ENCODE data around the gene DYNLT2. TPM values are rescaled to one million over a fixed set of nuclear protein-coding genes. Genes with fewer than 3 reads are reported as not detected.

DYNLT2 gene
- total RNA-seq, 3 donors from 2014 or later = 1.5 to 2.4 (median 2.3) TPM

- no peaks in the 10 kb centered on the region for H3K9me3 ChIP-seq
- ATAC-seq = peak; percentile 97
- H3K4me3 ChIP-seq = peak overlapping the region; percentile 9
- TF ChIP-seq, protein P1, sequence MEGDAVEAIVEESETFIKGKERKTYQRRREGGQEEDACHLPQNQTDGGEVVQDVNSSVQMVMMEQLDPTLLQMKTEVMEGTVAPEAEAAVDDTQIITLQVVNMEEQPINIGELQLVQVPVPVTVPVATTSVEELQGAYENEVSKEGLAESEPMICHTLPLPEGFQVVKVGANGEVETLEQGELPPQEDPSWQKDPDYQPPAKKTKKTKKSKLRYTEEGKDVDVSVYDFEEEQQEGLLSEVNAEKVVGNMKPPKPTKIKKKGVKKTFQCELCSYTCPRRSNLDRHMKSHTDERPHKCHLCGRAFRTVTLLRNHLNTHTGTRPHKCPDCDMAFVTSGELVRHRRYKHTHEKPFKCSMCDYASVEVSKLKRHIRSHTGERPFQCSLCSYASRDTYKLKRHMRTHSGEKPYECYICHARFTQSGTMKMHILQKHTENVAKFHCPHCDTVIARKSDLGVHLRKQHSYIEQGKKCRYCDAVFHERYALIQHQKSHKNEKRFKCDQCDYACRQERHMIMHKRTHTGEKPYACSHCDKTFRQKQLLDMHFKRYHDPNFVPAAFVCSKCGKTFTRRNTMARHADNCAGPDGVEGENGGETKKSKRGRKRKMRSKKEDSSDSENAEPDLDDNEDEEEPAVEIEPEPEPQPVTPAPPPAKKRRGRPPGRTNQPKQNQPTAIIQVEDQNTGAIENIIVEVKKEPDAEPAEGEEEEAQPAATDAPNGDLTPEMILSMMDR (IDR thresholded peaks at IDR 0.05) = peak; percentile 96
- no peaks in the 10 kb centered on the region for H3K36me3 ChIP-seq (ENCODE audit: low read depth)
- intact Hi-C loops (cut with DNase I, micrococcal nuclease) = no loop called here
- H3K4me1 ChIP-seq (ENCODE audit: low read depth) = peaks cover 9% of the 10 kb centered on the region
- DNase-seq = peak; percentile 79 to 85 (median 79)
Observed at GRCh38 chr6:169789944-169790927, 38.9 kb upstream of the DYNLT2 start.

- H3K9me3 ChIP-seq = no peaks in the 10 kb centered on the region
- intact Hi-C loops (cut with DNase I, micrococcal nuclease) = no loop called here
- no peaks in the 10 kb centered on the region for H3K36me3 ChIP-seq (ENCODE audit: low read depth)
- DNase-seq (no peak), ATAC-seq (no peak)
- H3K4me3 ChIP-seq = no peak overlapping the region
- peaks cover 9% of the 10 kb centered on the region for H3K4me1 ChIP-seq (ENCODE audit: low read depth)
- TF ChIP-seq, protein P1 (IDR thresholded peaks at IDR 0.05) = no peak
Observed at GRCh38 chr6:169789146-169789943, 38.0 kb upstream of the DYNLT2 start.

- DNase-seq (no peak), ATAC-seq (no peak)
- no peaks in the 10 kb centered on the region for H3K36me3 ChIP-seq (ENCODE audit: low read depth)
- intact Hi-C loops (cut with DNase I, micrococcal nuclease) = no loop called here
- TF ChIP-seq, protein P1 (IDR thresholded peaks at IDR 0.05) = no peak
- H3K4me3 ChIP-seq = no peak overlapping the region
- no peaks in the 10 kb centered on the region for H3K9me3 ChIP-seq
- H3K4me1 ChIP-seq (ENCODE audit: low read depth) = peaks cover 9% of the 10 kb centered on the region
Observed at GRCh38 chr6:169788809-169789145, 37.4 kb upstream of the DYNLT2 start.

DNA sequence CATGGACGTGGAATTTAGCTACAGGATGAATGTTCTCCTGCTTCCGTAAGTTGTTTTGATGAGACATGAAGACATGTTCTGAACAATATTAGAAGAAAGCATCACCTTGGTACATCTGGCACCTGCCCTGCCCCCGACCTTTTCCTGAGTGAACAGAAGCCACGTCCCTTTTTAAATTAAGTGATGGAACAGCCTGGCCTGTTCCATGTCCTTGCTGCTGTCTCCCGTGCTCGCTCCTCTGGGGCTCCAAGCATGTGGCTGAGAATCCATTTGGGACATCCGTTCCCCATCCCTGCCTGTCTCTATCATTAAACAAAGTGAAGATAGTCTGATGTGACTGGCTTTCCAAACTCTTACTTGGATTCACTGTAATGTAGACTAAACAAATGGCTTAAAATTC, 36.4 kb upstream of the DYNLT2 start:
- H3K36me3 ChIP-seq (ENCODE audit: low read depth) = no peaks in the 10 kb centered on the region
- no peaks in the 10 kb centered on the region for H3K9me3 ChIP-seq
- no peak for ATAC-seq
- no peak overlapping the region for H3K4me3 ChIP-seq
- no peak for DNase-seq
- peaks cover 9% of the 10 kb centered on the region for H3K4me1 ChIP-seq (ENCODE audit: low read depth)
- TF ChIP-seq, protein P1 (IDR thresholded peaks at IDR 0.05) = no peak
- intact Hi-C loops (cut with DNase I, micrococcal nuclease) = no loop called here

- H3K9me3 ChIP-seq = no peaks in the 10 kb centered on the region
- H3K36me3 ChIP-seq (ENCODE audit: low read depth) = no peaks in the 10 kb centered on the region
- DNase-seq (no peak), ATAC-seq (no peak)
- TF ChIP-seq, protein P1 (IDR thresholded peaks at IDR 0.05) = no peak
- H3K4me3 ChIP-seq = no peak overlapping the region
- peaks cover 9% of the 10 kb centered on the region for H3K4me1 ChIP-seq (ENCODE audit: low read depth)
- intact Hi-C loops (cut with DNase I, micrococcal nuclease) = no loop called here
Observed at GRCh38 chr6:169786349-169786748, 35.0 kb upstream of the DYNLT2 start.

All from mucosa of descending colon (tissue), 3 donors.